Thoracic aorta (tissue), 2 donors: ENCODE results near the gene CLDN7. TPM values are rescaled to one million over a fixed set of nuclear protein-coding genes. Genes with fewer than 3 reads are reported as not detected.

Source experiments
- ATAC-seq: fragments of 150-250 bp; one replicate; pipeline ENCODE4 v1.8.0; 2017; ENCODE audit warnings: low read depth; ENCODE audit not compliant: insufficient number of reproducible peaks, low FRiP score
- DNase-seq: peaks from one replicate; pipeline ENCODE4 v3.0.0-alpha.2; 2020; ENCODE audit warnings: low spot score
- H3K27ac ChIP-seq, 2 donors: fragments of 200-600 bp; sonication (generic); 1 replicate in 1 of 2; 2 replicates in 1 of 2; pipeline ENCODE4 v1.5.1; 2016; ENCODE audit warnings: mild to moderate bottlenecking in 2 of 2, moderate library complexity in 2 of 2
- H3K27me3 ChIP-seq: fragments of 200-600 bp; sonication (generic); replicated peaks from 2 replicates; pipeline ENCODE4 v1.6.0; 2016; ENCODE audit warnings: mild to moderate bottlenecking; ENCODE audit not compliant: insufficient read depth
- H3K36me3 ChIP-seq: fragments of 200-600 bp; sonication (generic); one replicate; pipeline ENCODE4 v1.5.1; 2016
- H3K4me1 ChIP-seq, 2 donors: fragments of 200-600 bp; sonication (generic); 1 replicate in 1 of 2; 2 replicates in 1 of 2; pipeline versions ENCODE4 v1.5.1 to v1.6.0; 2016; ENCODE audit warnings: low read depth in 2 of 2, mild to moderate bottlenecking in 1 of 2; ENCODE audit not compliant: control insufficient read depth in 1 of 2
- H3K4me3 ChIP-seq: fragments of 200-600 bp; sonication (generic); 2 replicates; pipeline ENCODE4 v1.5.1; 2016; ENCODE audit warnings: mild to moderate bottlenecking
- H3K9me3 ChIP-seq: fragments of 200-600 bp; sonication (generic); 2 replicates; pipeline ENCODE4 v1.5.1; 2016
- total RNA-seq, 2 donors: library from RNA; depleted of rRNA; stranded (reverse); fragments of >200 nt; gene quantifications; one replicate each; pipeline versions ENCODE4 v1.1.0 to v1.2.3, GENCODE V29; 2016
- TF ChIP-seq, protein P1 (sequence below): fragments of 200-600 bp; sonication (generic); IDR thresholded peaks from one replicate; pipeline ENCODE4 v1.5.1; 2019; ENCODE audit warnings: antibody characterized with exemption

CLDN7 gene
- total RNA-seq, 2 donors from 2014 or later: 0.41 TPM; not detected in 1

DNA sequence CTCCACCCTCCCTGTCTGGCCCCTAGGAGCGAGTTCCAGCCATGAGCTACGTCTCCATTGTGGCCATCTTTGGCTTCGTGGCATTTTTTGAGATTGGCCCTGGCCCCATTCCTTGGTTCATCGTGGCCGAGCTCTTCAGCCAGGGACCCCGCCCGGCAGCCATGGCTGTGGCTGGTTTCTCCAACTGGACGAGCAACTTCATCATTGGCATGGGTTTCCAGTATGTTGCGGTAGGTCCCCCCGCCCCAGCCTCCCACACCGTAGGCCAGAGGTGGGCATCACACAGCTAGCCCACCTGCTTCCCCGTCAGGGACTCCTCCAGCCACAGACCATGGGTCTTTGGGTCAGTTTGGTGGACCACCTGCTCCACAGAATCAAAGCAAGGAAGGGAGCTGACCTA is 23.4 kb upstream of the CLDN7 start:
- Histone ChIP-seq H3K4me1 (peaks cover 13 to 19% of the 10 kb centered on the region in 2 donors), H3K9me3 (no peaks in the 10 kb centered on the region), H3K36me3 (no peaks in the 10 kb centered on the region), H3K27me3 (no peaks in the 10 kb centered on the region), H3K4me3 (no peak overlapping the region), H3K27ac (no peak overlapping the region)
- ATAC-seq: no peak
- DNase-seq: no peak
- TF ChIP-seq, protein P1, sequence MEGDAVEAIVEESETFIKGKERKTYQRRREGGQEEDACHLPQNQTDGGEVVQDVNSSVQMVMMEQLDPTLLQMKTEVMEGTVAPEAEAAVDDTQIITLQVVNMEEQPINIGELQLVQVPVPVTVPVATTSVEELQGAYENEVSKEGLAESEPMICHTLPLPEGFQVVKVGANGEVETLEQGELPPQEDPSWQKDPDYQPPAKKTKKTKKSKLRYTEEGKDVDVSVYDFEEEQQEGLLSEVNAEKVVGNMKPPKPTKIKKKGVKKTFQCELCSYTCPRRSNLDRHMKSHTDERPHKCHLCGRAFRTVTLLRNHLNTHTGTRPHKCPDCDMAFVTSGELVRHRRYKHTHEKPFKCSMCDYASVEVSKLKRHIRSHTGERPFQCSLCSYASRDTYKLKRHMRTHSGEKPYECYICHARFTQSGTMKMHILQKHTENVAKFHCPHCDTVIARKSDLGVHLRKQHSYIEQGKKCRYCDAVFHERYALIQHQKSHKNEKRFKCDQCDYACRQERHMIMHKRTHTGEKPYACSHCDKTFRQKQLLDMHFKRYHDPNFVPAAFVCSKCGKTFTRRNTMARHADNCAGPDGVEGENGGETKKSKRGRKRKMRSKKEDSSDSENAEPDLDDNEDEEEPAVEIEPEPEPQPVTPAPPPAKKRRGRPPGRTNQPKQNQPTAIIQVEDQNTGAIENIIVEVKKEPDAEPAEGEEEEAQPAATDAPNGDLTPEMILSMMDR: no peak

DNA sequence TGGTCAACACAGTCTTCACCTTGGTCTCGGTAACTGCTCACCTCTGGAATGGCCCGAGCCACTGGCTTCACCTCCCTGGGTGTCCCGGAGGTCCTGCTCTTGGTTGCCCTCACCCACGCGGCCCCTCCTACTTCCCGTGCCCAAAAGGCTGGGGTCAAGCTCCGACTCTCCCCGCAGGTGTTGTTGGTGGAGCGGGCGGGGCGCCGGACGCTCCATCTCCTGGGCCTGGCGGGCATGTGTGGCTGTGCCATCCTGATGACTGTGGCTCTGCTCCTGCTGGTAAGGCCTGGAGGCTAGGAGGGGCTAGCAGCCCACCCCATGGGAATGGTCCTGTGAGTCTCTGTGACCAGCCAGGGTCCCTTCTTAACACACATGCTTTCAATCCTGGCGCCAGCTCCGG is 22.6 kb upstream of the CLDN7 start:
- Histone ChIP-seq H3K9me3 (no peaks in the 10 kb centered on the region), H3K4me1 (peaks cover 13 to 26% of the 10 kb centered on the region in 2 donors)
- ATAC-seq: no peak

DNA sequence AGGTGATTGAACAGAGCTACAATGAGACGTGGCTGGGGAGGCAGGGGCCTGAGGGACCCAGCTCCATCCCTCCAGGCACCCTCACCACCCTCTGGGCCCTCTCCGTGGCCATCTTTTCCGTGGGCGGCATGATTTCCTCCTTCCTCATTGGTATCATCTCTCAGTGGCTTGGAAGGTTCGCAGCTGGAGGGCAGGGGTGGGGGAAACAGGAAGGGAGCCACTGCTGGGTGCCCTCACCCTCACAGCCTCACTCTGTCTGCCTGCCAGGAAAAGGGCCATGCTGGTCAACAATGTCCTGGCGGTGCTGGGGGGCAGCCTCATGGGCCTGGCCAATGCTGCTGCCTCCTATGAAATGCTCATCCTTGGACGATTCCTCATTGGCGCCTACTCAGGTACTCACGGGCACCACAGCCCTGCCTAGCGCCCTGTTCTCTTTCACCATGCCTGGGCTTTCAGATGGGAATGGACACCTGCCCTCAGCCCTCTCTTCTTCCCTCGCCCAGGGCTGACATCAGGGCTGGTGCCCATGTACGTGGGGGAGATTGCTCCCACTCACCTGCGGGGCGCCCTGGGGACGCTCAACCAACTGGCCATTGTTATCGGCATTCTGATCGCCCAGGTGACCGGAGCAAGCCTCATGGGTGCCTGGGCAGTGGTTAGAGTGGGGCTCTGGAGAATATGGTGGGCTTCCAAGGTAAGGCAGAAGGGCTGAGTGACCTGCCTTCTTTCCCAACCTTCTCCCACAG is 21.4 kb upstream of the CLDN7 start:
- ATAC-seq (no peak), DNase-seq (no peak)
- TF ChIP-seq, protein P1: no peak
- no peak overlapping the region for H3K4me3 ChIP-seq
- no peak overlapping the region for H3K27ac ChIP-seq
- H3K9me3 ChIP-seq: no peaks in the 10 kb centered on the region
- H3K4me1 ChIP-seq: peaks cover 13 to 26% of the 10 kb centered on the region in 2 donors
- H3K36me3 ChIP-seq: no peaks in the 10 kb centered on the region
- no peaks in the 10 kb centered on the region for H3K27me3 ChIP-seq

More for the DNA sequence above, 22.6 kb upstream of the CLDN7 start:
- Histone ChIP-seq H3K27me3 (no peaks in the 10 kb centered on the region), H3K27ac (no peak overlapping the region), H3K36me3 (no peaks in the 10 kb centered on the region), H3K4me3 (no peak overlapping the region)
- DNase-seq: no peak
- TF ChIP-seq, protein P1: no peak

DNA sequence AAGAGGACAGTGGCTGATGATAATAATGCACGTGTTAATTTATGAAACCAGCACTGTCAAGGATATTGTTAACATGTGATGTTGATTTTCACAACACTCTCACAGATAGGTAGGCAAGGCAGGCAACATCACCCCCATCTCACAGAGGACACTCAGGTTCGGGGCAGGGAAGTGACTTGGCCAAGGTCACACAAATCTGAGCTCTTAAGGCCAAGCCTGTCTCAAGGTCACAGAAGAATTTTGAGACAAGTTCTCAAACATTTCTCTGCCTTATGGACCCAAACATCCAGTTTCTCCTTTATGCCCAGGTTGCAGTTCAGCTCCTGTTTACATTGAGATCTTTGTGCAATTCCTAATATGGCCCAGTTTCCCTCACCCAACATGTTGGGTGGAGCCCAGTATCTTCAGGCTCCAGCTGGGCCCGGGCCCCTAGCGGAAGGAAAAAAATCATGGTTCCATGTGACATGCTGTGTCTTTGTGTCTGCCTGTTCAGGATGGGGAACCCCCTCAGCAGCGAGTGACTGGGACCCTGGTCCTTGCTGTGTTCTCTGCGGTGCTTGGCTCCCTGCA is 20.6 kb upstream of the CLDN7 start:
- Histone ChIP-seq H3K36me3 (no peaks in the 10 kb centered on the region), H3K27me3 (no peaks in the 10 kb centered on the region), H3K27ac (no peak overlapping the region), H3K9me3 (no peaks in the 10 kb centered on the region), H3K4me3 (no peak overlapping the region), H3K4me1 (peaks cover 13 to 26% of the 10 kb centered on the region in 2 donors)
- ATAC-seq: no peak
- DNase-seq: no peak
- TF ChIP-seq, protein P1: no peak

DNA sequence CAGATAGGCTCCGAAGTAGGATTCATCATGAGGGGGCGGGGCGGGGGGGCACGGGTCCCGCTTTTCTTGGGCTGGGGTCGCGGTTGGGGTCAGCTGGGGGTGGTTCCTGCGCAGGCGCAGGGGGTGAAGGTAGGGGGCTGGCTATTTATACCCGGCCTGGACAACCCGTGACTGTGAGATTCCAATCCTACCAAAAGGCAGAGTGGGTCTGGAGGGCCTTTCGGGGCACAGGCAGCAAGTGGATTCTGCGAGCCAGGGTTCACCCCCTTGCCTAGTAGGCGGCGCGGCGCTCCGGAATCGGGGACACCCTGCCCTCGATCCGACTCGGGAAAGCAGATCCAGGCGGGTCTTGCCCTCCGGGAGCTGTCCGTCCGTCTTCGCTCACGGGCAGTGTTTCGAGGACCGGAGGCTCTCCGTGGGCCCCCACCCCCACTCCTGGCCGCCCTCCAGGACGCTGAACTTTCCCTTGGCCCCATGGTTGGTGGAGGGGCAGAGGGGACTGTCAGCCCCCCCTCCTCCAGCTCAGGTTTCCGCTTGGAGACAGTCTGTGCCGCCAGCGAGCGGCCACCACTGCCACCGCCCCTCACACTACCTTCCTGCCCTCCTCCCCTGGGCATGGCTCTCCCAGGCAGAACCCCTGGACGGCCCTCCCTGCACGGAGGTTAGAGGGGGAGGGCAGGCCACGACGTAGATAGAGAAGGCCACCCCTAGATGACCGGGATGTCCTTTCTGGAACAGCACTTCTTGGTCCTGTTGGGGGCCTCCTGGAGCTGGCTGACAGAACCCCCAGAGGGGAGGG is 19.9 kb upstream of the CLDN7 start:
- Histone ChIP-seq H3K27ac (no peak overlapping the region), H3K36me3 (no peaks in the 10 kb centered on the region), H3K4me3 (peak overlapping the region; percentile 73), H3K9me3 (no peaks in the 10 kb centered on the region), H3K27me3 (no peaks in the 10 kb centered on the region), H3K4me1 (peaks cover 13 to 26% of the 10 kb centered on the region in 2 donors)
- TF ChIP-seq, protein P1: no peak
- DNase-seq: no peak
- ATAC-seq: no peak
